Liver (tissue), 9 donors: ENCODE measurements around the gene ZNF772. TPM values are rescaled to one million over a fixed set of nuclear protein-coding genes. Genes with fewer than 3 reads are reported as not detected.

Source experiments
- DNase-seq: peaks from one replicate; pipeline ENCODE4 v3.0.0-alpha.2; 2017; ENCODE audit warnings: low spot score
- H3K27ac ChIP-seq, 2 donors: one replicate each; pipeline ENCODE4 v1.7.0; 2013; ENCODE audit warnings: inconsistent platforms in 2 of 2, low read length in 2 of 2, control low read depth in 1 of 2, low read depth in 1 of 2, mild to moderate bottlenecking in 1 of 2
- H3K27me3 ChIP-seq, 4 donors: one replicate each; pipeline versions ENCODE4 v1.6.1 to v1.7.0; 2013; ENCODE audit warnings: low read length in 3 of 4, inconsistent platforms in 1 of 4, mild to moderate bottlenecking in 1 of 4, moderate library complexity in 1 of 4; ENCODE audit not compliant: control insufficient read depth in 4 of 4, insufficient read depth in 4 of 4
- H3K36me3 ChIP-seq, 4 donors: one replicate each; pipeline versions ENCODE4 v1.6.1 to v1.7.0; 2013; ENCODE audit warnings: low read length in 3 of 4, mild to moderate bottlenecking in 3 of 4, low read depth in 1 of 4, moderate library complexity in 1 of 4; ENCODE audit not compliant: control insufficient read depth in 4 of 4, insufficient read depth in 3 of 4
- H3K4me1 ChIP-seq, 4 donors: one replicate each; pipeline versions ENCODE4 v1.6.1 to v1.7.0; 2013; ENCODE audit warnings: low read length in 3 of 4, mild to moderate bottlenecking in 3 of 4, moderate library complexity in 1 of 4; ENCODE audit not compliant: control insufficient read depth in 4 of 4, insufficient read depth in 4 of 4
- H3K4me3 ChIP-seq, 3 donors: one replicate each; pipeline versions ENCODE4 v1.6.1 to v1.7.0; 2013; ENCODE audit warnings: low read length in 3 of 3, control low read depth in 1 of 3, low read depth in 1 of 3, mild to moderate bottlenecking in 1 of 3
- H3K9ac ChIP-seq, 2 donors: one replicate each; pipeline ENCODE4 v1.7.0; 2013; ENCODE audit warnings: low read length in 2 of 2, mild to moderate bottlenecking in 2 of 2, moderate library complexity in 2 of 2, control low read depth in 1 of 2, low read depth in 1 of 2
- H3K9me3 ChIP-seq, 4 donors: one replicate each; pipeline versions ENCODE4 v1.6.1 to v1.7.0; 2013; ENCODE audit warnings: low read length in 3 of 4; ENCODE audit not compliant: control insufficient read depth in 4 of 4
- EGR1 ChIP-seq, 2 donors: IDR thresholded peaks; 2 replicates each; pipeline ENCODE4 v1.6.1; 2016 to 2018; ENCODE audit warnings: antibody characterized with exemption in 2 of 2, low read depth in 2 of 2
- FOXA2 ChIP-seq: IDR thresholded peaks from 2 replicates; pipeline ENCODE4 v1.6.1; 2016; ENCODE audit warnings: antibody characterized with exemption
- HNF4A ChIP-seq, 2 donors: conservative IDR thresholded peaks; 2 replicates each; pipeline ENCODE4 v1.6.1; 2016; ENCODE audit warnings: antibody characterized with exemption in 2 of 2, mild to moderate bottlenecking in 2 of 2
- HNF4G ChIP-seq: IDR thresholded peaks from 2 replicates; pipeline ENCODE4 v1.6.1; 2016; ENCODE audit warnings: antibody characterized with exemption
- JUND ChIP-seq, 2 donors: IDR thresholded peaks; 2 replicates each; pipeline ENCODE4 v1.6.1; 2016; ENCODE audit warnings: antibody characterized with exemption in 2 of 2
- NR2F2 ChIP-seq: IDR thresholded peaks from 2 replicates; pipeline ENCODE4 v1.6.1; 2016; ENCODE audit warnings: antibody characterized with exemption
- REST ChIP-seq: IDR thresholded peaks from 2 replicates; pipeline ENCODE4 v1.6.1; 2016; ENCODE audit warnings: antibody characterized with exemption, mild to moderate bottlenecking
- SP1 ChIP-seq: IDR thresholded peaks from 2 replicates; pipeline ENCODE4 v1.6.1; 2018; ENCODE audit warnings: antibody characterized with exemption, mild to moderate bottlenecking
- TAF1 ChIP-seq: conservative IDR thresholded peaks from 2 replicates; pipeline ENCODE4 v1.6.1; 2016; ENCODE audit warnings: antibody characterized with exemption, mild to moderate bottlenecking
- YY1 ChIP-seq: IDR thresholded peaks from 2 replicates; pipeline ENCODE4 v1.6.1; 2016; ENCODE audit warnings: antibody characterized with exemption, mild to moderate bottlenecking
- ZBTB33 ChIP-seq: IDR thresholded peaks from 2 replicates; pipeline ENCODE4 v1.6.1; 2016; ENCODE audit warnings: antibody characterized with exemption
- WGBS: extraction: QIAGEN DNeasy Blood & Tissue Kit; methylation state at CpG from one replicate; pipeline ENCODE4 v1.1.7; 2013; 5-methylcytosine and 5-hydroxymethylcytosine counted together
- polyA plus RNA-seq, 2 donors: library from polyadenylated mRNA; stranded (reverse) in 1 of 2; unstranded in 1 of 2; fragments of 200-250 nt in 1 of 2; fragments of >200 nt in 1 of 2; fragmentation: Nextera tagmentation in 1 of 2; extraction: Ambion mirVana in 1 of 2; gene quantifications; one replicate each; pipeline versions ENCODE4 v1.2.1 to v1.2.3, GENCODE V29; 2013 to 2015
- total RNA-seq, 2 donors: library from RNA; depleted of rRNA; stranded (reverse); fragments of >200 nt; gene quantifications; one replicate each; pipeline ENCODE4 v1.2.3, GENCODE V29; 2014
- donor health status: healthy.
- donor health status: healthy.
- donor health status: healthy.
- donor health status: healthy.
- donor health status: healthy.

ZNF772 gene
- total and polyA plus RNA-seq, 4 donors, result 0.81 to 11.1 (median 3.5) TPM

- TF ChIP-seq REST (no peak), YY1 (no peak), HNF4G (no peak), JUND (IDR thresholded peaks at IDR 0.05) (no peak)
These were observed 25.1 kb downstream of the ZNF772 start (continued) for GRCh38 chr19:57452307-57452706.

GRCh38 chr19:57443121-57443696 is 34.2 kb downstream of the ZNF772 start:
- H3K9ac ChIP-seq, result no peak overlapping the region
- H3K27me3 ChIP-seq, result no peaks in the 10 kb centered on the region
- WGBS, result 85% methylated on average over 5 of the region's 5 CpGs
- peak overlapping the region in 2 of 3 donors; percentile 22 to 49 for H3K4me3 ChIP-seq
- TF ChIP-seq TAF1 (no peak), NR2F2 (no peak), EGR1 (IDR thresholded peaks at IDR 0.05; ENCODE audit: low read depth in 2 of 2) (no peak)
- H3K4me1 ChIP-seq, result no peaks in the 10 kb centered on the region
- no peak overlapping the region for H3K27ac ChIP-seq
- peaks cover 4 to 40% (median 36%) of the 10 kb centered on the region in 4 donors for H3K36me3 ChIP-seq
- no peak for DNase-seq
- H3K9me3 ChIP-seq, result peaks cover 25 to 56% (median 45%) of the 10 kb centered on the region in 4 donors

GRCh38 chr19:57441979-57442752 is 35.2 kb downstream of the ZNF772 start:
- Histone ChIP-seq H3K27me3 (no peaks in the 10 kb centered on the region), H3K27ac (no peak overlapping the region), H3K9ac (no peak overlapping the region), H3K36me3 (peaks cover 4 to 44% (median 39%) of the 10 kb centered on the region in 4 donors), H3K4me3 (peak overlapping the region in 2 of 3 donors; percentile 22 to 49), H3K9me3 (peaks cover 22 to 56% (median 43%) of the 10 kb centered on the region in 4 donors), H3K4me1 (no peaks in the 10 kb centered on the region)
- WGBS, result 77% methylated on average over 7 of the region's 7 CpGs
- TF ChIP-seq YY1 (no peak), FOXA2 (no peak), ZBTB33 (no peak), HNF4A (conservative IDR thresholded peaks at IDR 0.05) (no peak), SP1 (no peak), NR2F2 (no peak), REST (no peak)
- no peak for DNase-seq
